Body of pancreas (tissue), 4 donors: ENCODE data around the gene GLYAT.

Source experiments
- POLR2A ChIP-seq, 3 donors: fragments of 450-650 bp; IDR thresholded peaks; one replicate each; pipeline ENCODE4 v1.6.1; 2016; ENCODE audit warnings: antibody characterized with exemption in 3 of 3, mild to moderate bottlenecking in 2 of 3
- TF ChIP-seq, protein P1 (sequence below), 7 experiments: fragments of 450-650 bp in 4 of 7; fragments of 200-600 bp in 3 of 7; sonication (generic) in 3 of 7; IDR thresholded peaks; one replicate each; pipeline ENCODE4 v1.5.1; 2016 to 2019; ENCODE audit warnings: antibody characterized with exemption in 7 of 7

DNA sequence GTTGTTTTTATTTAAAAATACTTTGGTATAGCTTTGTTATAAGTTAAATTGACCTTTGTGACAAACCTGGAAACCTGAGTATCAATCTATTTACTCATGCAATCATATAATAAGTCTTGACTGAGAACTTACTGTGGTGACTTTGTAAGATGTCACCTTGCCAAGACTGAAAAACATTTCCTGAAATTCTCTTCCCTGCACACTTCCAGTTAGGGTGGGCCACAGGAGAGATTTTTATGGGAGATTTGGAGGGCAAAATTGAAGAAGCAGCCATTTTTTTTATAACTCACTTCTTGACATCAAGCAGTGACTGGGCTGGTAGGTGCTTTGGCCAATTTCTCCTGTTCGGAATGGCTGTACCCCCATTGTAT, 31.4 kb upstream of the GLYAT start:
- TF ChIP-seq, protein P1, sequence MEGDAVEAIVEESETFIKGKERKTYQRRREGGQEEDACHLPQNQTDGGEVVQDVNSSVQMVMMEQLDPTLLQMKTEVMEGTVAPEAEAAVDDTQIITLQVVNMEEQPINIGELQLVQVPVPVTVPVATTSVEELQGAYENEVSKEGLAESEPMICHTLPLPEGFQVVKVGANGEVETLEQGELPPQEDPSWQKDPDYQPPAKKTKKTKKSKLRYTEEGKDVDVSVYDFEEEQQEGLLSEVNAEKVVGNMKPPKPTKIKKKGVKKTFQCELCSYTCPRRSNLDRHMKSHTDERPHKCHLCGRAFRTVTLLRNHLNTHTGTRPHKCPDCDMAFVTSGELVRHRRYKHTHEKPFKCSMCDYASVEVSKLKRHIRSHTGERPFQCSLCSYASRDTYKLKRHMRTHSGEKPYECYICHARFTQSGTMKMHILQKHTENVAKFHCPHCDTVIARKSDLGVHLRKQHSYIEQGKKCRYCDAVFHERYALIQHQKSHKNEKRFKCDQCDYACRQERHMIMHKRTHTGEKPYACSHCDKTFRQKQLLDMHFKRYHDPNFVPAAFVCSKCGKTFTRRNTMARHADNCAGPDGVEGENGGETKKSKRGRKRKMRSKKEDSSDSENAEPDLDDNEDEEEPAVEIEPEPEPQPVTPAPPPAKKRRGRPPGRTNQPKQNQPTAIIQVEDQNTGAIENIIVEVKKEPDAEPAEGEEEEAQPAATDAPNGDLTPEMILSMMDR (IDR thresholded peaks at IDR 0.05): no peak
- TF ChIP-seq POLR2A (IDR thresholded peaks at IDR 0.05): no peak
